Mucosa of rectum (tissue), 2 donors: Measurements from ENCODE around the gene AMHR2.
"Not testable (repeated sequence)": the region's sequence is repeated elsewhere in the genome, so short reads cannot be mapped to it uniquely, and the experiment has no call there.

Source experiments
- H3K27ac ChIP-seq, 2 donors: one replicate each; pipeline ENCODE4 v1.7.0; 2013; ENCODE audit warnings: inconsistent platforms in 2 of 2, low read depth in 2 of 2, low read length in 2 of 2
- H3K27me3 ChIP-seq, 2 donors: one replicate each; pipeline ENCODE4 v1.7.0; 2013; ENCODE audit warnings: low read length in 2 of 2; ENCODE audit not compliant: control insufficient read depth in 2 of 2, insufficient read depth in 2 of 2
- H3K36me3 ChIP-seq, 2 donors: one replicate each; pipeline ENCODE4 v1.7.0; 2013; ENCODE audit warnings: low read length in 2 of 2; ENCODE audit not compliant: control insufficient read depth in 2 of 2, insufficient read depth in 2 of 2
- H3K4me1 ChIP-seq, 2 donors: one replicate each; pipeline ENCODE4 v1.7.0; 2013; ENCODE audit warnings: low read length in 2 of 2, mild to moderate bottlenecking in 1 of 2; ENCODE audit not compliant: control insufficient read depth in 2 of 2, insufficient read depth in 2 of 2
- H3K4me3 ChIP-seq, 2 donors: one replicate each; pipeline ENCODE4 v1.7.0; 2013; ENCODE audit warnings: low read length in 2 of 2
- H3K9ac ChIP-seq, 2 donors: one replicate each; pipeline ENCODE4 v1.7.0; 2013; ENCODE audit warnings: low read length in 2 of 2, low read depth in 1 of 2, mild to moderate bottlenecking in 1 of 2
- H3K9me3 ChIP-seq, 2 donors: one replicate each; pipeline ENCODE4 v1.7.0; 2013; ENCODE audit warnings: low read length in 2 of 2; ENCODE audit not compliant: control insufficient read depth in 2 of 2
- donor health status: healthy.
- donor health status: Normal muscosa, but diverticular disease.

The AMHR2 gene

GRCh38 chr12:53413485-53414204 is 10.0 kb upstream of the AMHR2 start:
- no peak overlapping the region for H3K27ac ChIP-seq
- H3K36me3 ChIP-seq = peaks cover 35 to 42% of the 10 kb centered on the region in 2 donors
- no peaks in the 10 kb centered on the region for H3K4me1 ChIP-seq
- H3K27me3 ChIP-seq = no peaks in the 10 kb centered on the region
- H3K9me3 ChIP-seq = no peaks in the 10 kb centered on the region
- H3K9ac ChIP-seq = no peak overlapping the region
- no peak overlapping the region for H3K4me3 ChIP-seq

GRCh38 chr12:53414756-53415417 is 8.8 kb upstream of the AMHR2 start:
- Histone ChIP-seq H3K27me3 (no peaks in the 10 kb centered on the region), H3K9me3 (no peaks in the 10 kb centered on the region), H3K36me3 (peaks cover 28 to 33% of the 10 kb centered on the region in 2 donors), H3K27ac (no peak overlapping the region), H3K9ac (no peak overlapping the region), H3K4me1 (no peaks in the 10 kb centered on the region), H3K4me3 (no peak overlapping the region)

GRCh38 chr12:53415752-53416389 is 7.8 kb upstream of the AMHR2 start:
- H3K27ac ChIP-seq, H3K27me3 ChIP-seq, H3K9ac ChIP-seq, H3K4me3 ChIP-seq, H3K4me1 ChIP-seq, H3K9me3 ChIP-seq: not testable (repeated sequence)
- peaks cover 25% of the 10 kb centered on the region in 2 donors for H3K36me3 ChIP-seq

- peaks cover 11 to 15% of the 10 kb centered on the region in 2 donors for H3K36me3 ChIP-seq
- not testable (repeated sequence) for H3K27ac ChIP-seq, H3K4me3 ChIP-seq, H3K9ac ChIP-seq, H3K4me1 ChIP-seq, H3K9me3 ChIP-seq, H3K27me3 ChIP-seq
These were observed 6.3 kb upstream of the AMHR2 start for GRCh38 chr12:53417291-53417816.

- Histone ChIP-seq H3K27ac (no peak overlapping the region), H3K27me3 (no peaks in the 10 kb centered on the region), H3K9me3 (no peaks in the 10 kb centered on the region), H3K36me3 (peaks cover 6 to 11% of the 10 kb centered on the region in 2 donors), H3K4me3 (no peak overlapping the region), H3K4me1 (peaks cover 3% of the 10 kb centered on the region in 2 donors), H3K9ac (no peak overlapping the region)
These were observed 5.4 kb upstream of the AMHR2 start for GRCh38 chr12:53418221-53418620.

GRCh38 chr12:53419756-53420155 is 3.9 kb upstream of the AMHR2 start:
- no peak overlapping the region for H3K4me3 ChIP-seq
- no peaks in the 10 kb centered on the region for H3K27me3 ChIP-seq
- H3K36me3 ChIP-seq = no peaks in the 10 kb centered on the region
- no peak overlapping the region for H3K9ac ChIP-seq
- peaks cover 3% of the 10 kb centered on the region in 2 donors for H3K4me1 ChIP-seq
- H3K9me3 ChIP-seq = no peaks in the 10 kb centered on the region
- H3K27ac ChIP-seq = no peak overlapping the region

GRCh38 chr12:53422247-53422646 is 1.4 kb upstream of the AMHR2 start:
- H3K4me3 ChIP-seq, H3K9ac ChIP-seq, H3K36me3 ChIP-seq, H3K4me1 ChIP-seq, H3K27me3 ChIP-seq, H3K27ac ChIP-seq, H3K9me3 ChIP-seq: not testable (repeated sequence)

GRCh38 chr12:53424626-53425514 is 1.2 kb downstream of the AMHR2 start:
- H3K4me3 ChIP-seq = no peak overlapping the region
- H3K27ac ChIP-seq = no peak overlapping the region
- peaks cover 3% of the 10 kb centered on the region in 2 donors for H3K4me1 ChIP-seq
- no peaks in the 10 kb centered on the region for H3K27me3 ChIP-seq
- H3K9me3 ChIP-seq = no peaks in the 10 kb centered on the region
- no peak overlapping the region for H3K9ac ChIP-seq
- no peaks in the 10 kb centered on the region for H3K36me3 ChIP-seq

- Histone ChIP-seq H3K9me3 (no peaks in the 10 kb centered on the region), H3K4me1 (peaks cover 3% of the 10 kb centered on the region in 2 donors), H3K9ac (no peak overlapping the region), H3K27me3 (no peaks in the 10 kb centered on the region), H3K27ac (no peak overlapping the region), H3K36me3 (no peaks in the 10 kb centered on the region), H3K4me3 (no peak overlapping the region)
These were observed 2.0 kb downstream of the AMHR2 start for GRCh38 chr12:53425515-53426150.
